Spinal cord (tissue), 4 donors: ENCODE data around the gene CFAP92. TPM values are rescaled to one million over a fixed set of nuclear protein-coding genes. Genes with fewer than 3 reads are reported as not detected.

Experiments used
- polyA plus RNA-seq, 2 donors: library from polyadenylated mRNA; unstranded; fragments of 120-200 nt; gene quantifications; one replicate each; pipeline ENCODE4 v1.2.1, GENCODE V29; 2013; ENCODE audit not compliant: insufficient read length in 2 of 2
- small RNA-seq: library from RNA; depleted of rRNA; stranded (forward); fragments of <200 nt; gene quantifications from one replicate; pipeline ENCODE3, GENCODE V24; 2014; ENCODE audit warnings: low replicate concordance
- total RNA-seq, 2 donors: library from RNA; depleted of rRNA in 1 of 2; stranded (reverse); fragments of 120-200 nt in 1 of 2; fragments of >200 nt in 1 of 2; gene quantifications; one replicate each; pipeline versions ENCODE4 v1.2.3 to v1.2.4, GENCODE V29; 2013 to 2014

CFAP92 gene
- total and polyA plus RNA-seq, 4 donors: 1.1 to 4.5 (median 3.7) TPM

Small RNA genes lying within 50 kb of the gene (small RNA-seq; reads per million reads assigned to genes)
- not detected for gene AC112484.4

Other genes starting within 250 kb of the CFAP92 start
- gene ACAD9, start 114.5 kb downstream of the CFAP92 start, total RNA-seq: 10 to 100 TPM; 32.0 to 35.8 TPM
- 10 to 100 TPM; 36.3 to 44.7 TPM for gene ACAD9, start 114.5 kb downstream of the CFAP92 start, polyA plus RNA-seq
- gene EFCC1, start 7.2 kb upstream of the CFAP92 start, total RNA-seq: 1 to 10 TPM in 1 of 2 donors, under 1 TPM in 1; 0.89 to 2.7 TPM
- gene EFCC1, start 7.2 kb upstream of the CFAP92 start, polyA plus RNA-seq: 1 to 10 TPM; 3.4 to 5.2 TPM
- under 1 TPM in 1 of 2 donors, not detected in 1; 0.72 TPM for gene GP9, start 66.7 kb upstream of the CFAP92 start, total RNA-seq
- under 1 TPM; 0.30 to 0.59 TPM for gene GP9, start 66.7 kb upstream of the CFAP92 start, polyA plus RNA-seq
- gene RAB43, start 127.7 kb upstream of the CFAP92 start, total RNA-seq: 1 to 10 TPM; 3.0 to 6.9 TPM
- 1 to 10 TPM; 3.8 to 5.0 TPM for gene RAB43, start 127.7 kb upstream of the CFAP92 start, polyA plus RNA-seq
- gene ISY1, start 167.0 kb upstream of the CFAP92 start, total RNA-seq: 10 to 100 TPM; 14.6 to 30.7 TPM
- 10 to 100 TPM; 28.2 to 28.4 TPM for gene ISY1, start 167.0 kb upstream of the CFAP92 start, polyA plus RNA-seq
- 100 to 1,000 TPM; 236 to 238 TPM for gene CNBP, start 189.8 kb upstream of the CFAP92 start, total RNA-seq
- gene CNBP, start 189.8 kb upstream of the CFAP92 start, polyA plus RNA-seq: 100 to 1,000 TPM; 226 to 251 TPM